ENCODE results near the gene RTN4RL1. TPM values are rescaled to one million over a fixed set of nuclear protein-coding genes. Genes with fewer than 3 reads are reported as not detected.

The RTN4RL1 gene
- total and polyA plus RNA-seq, 4 donors, result 0.65 to 7.3 (median 2.4) TPM

- Histone ChIP-seq H3K4me1 (ENCODE audit: control insufficient read depth in 5 of 5, insufficient read depth in 5 of 5, low read length in 5 of 5) (peaks cover 0 to 21% (median 5%) of the 10 kb centered on the region in 5 donors), H3K4me3 (peak overlapping the region; percentile 44), H3K36me3 (ENCODE audit: control insufficient read depth in 4 of 4, insufficient read depth in 4 of 4, low read length in 4 of 4) (no peaks in the 10 kb centered on the region), H3K9me3 (ENCODE audit: control insufficient read depth in 4 of 4, insufficient read depth in 3 of 4, low read length in 3 of 4) (no peaks in the 10 kb centered on the region), H3K9ac (ENCODE audit: insufficient read depth in 1 of 2, low read length in 2 of 2) (no peak overlapping the region), H3K27ac (ENCODE audit: low read depth in 1 of 2, low read length in 1 of 2) (no peak overlapping the region), H3K27me3 (ENCODE audit: control insufficient read depth in 3 of 3, insufficient read depth in 3 of 3, low read length in 2 of 3) (peaks cover 3 to 36% (median 34%) of the 10 kb centered on the region in 3 donors)
- no peak for DNase-seq
- TF ChIP-seq CTCF (IDR thresholded peaks at IDR 0.05; ENCODE audit: control extremely low read depth, extremely low read depth), result no peak
- 0 to 1% methylated on average over 60 to 73 of the region's 73 CpGs for WGBS, 2 donors
- no peak for ATAC-seq (ENCODE audit: insufficient read depth, low FRiP score)
These were observed 438 bp downstream of the RTN4RL1 start for GRCh38 chr17:2024572-2025219.

GRCh38 chr17:2023692-2024571 is 1.2 kb downstream of the RTN4RL1 start:
- ATAC-seq (ENCODE audit: insufficient read depth, low FRiP score) (no peak), DNase-seq (peak; percentile 72)
- WGBS, 2 donors, result 1 to 2% methylated on average over 53 to 85 of the region's 85 CpGs
- peak overlapping the region; percentile 44 for H3K4me3 ChIP-seq
- H3K27ac ChIP-seq (ENCODE audit: low read depth in 1 of 2, low read length in 1 of 2), result no peak overlapping the region
- no peak overlapping the region for H3K9ac ChIP-seq (ENCODE audit: insufficient read depth in 1 of 2, low read length in 2 of 2)
- H3K27me3 ChIP-seq (ENCODE audit: control insufficient read depth in 3 of 3, insufficient read depth in 3 of 3, low read length in 2 of 3), result peaks cover 3 to 43% (median 38%) of the 10 kb centered on the region in 3 donors
- H3K9me3 ChIP-seq (ENCODE audit: control insufficient read depth in 4 of 4, insufficient read depth in 3 of 4, low read length in 3 of 4), result no peaks in the 10 kb centered on the region
- peaks cover 0 to 19% (median 5%) of the 10 kb centered on the region in 5 donors for H3K4me1 ChIP-seq (ENCODE audit: control insufficient read depth in 5 of 5, insufficient read depth in 5 of 5, low read length in 5 of 5)
- no peaks in the 10 kb centered on the region for H3K36me3 ChIP-seq (ENCODE audit: control insufficient read depth in 4 of 4, insufficient read depth in 4 of 4, low read length in 4 of 4)
- TF ChIP-seq CTCF (IDR thresholded peaks at IDR 0.05; ENCODE audit: control extremely low read depth, extremely low read depth), result no peak

- Histone ChIP-seq H3K27ac (ENCODE audit: low read depth in 1 of 2, low read length in 1 of 2) (peak overlapping the region in 1 of 2 donors; percentile 34), H3K4me1 (ENCODE audit: control insufficient read depth in 5 of 5, insufficient read depth in 5 of 5, low read length in 5 of 5) (peaks cover 0 to 19% (median 5%) of the 10 kb centered on the region in 5 donors), H3K4me3 (no peak overlapping the region), H3K27me3 (ENCODE audit: control insufficient read depth in 3 of 3, insufficient read depth in 3 of 3, low read length in 2 of 3) (peaks cover 3 to 46% (median 43%) of the 10 kb centered on the region in 3 donors), H3K9me3 (ENCODE audit: control insufficient read depth in 4 of 4, insufficient read depth in 3 of 4, low read length in 3 of 4) (no peaks in the 10 kb centered on the region), H3K36me3 (ENCODE audit: control insufficient read depth in 4 of 4, insufficient read depth in 4 of 4, low read length in 4 of 4) (no peaks in the 10 kb centered on the region), H3K9ac (ENCODE audit: insufficient read depth in 1 of 2, low read length in 2 of 2) (no peak overlapping the region)
- no peak for TF ChIP-seq CTCF (IDR thresholded peaks at IDR 0.05; ENCODE audit: control extremely low read depth, extremely low read depth)
- WGBS, 2 donors, result 44 to 52% methylated on average over 16 of the region's 16 CpGs
- ATAC-seq (ENCODE audit: insufficient read depth, low FRiP score), result no peak
- DNase-seq, result no peak
These were observed 1.9 kb downstream of the RTN4RL1 start for GRCh38 chr17:2023256-2023655.
